Ascending aorta (tissue), 2 donors: ENCODE measurements around the gene SPG7. TPM values are rescaled to one million over a fixed set of nuclear protein-coding genes. Genes with fewer than 3 reads are reported as not detected.

ENCODE experiments used
- DNase-seq, 2 donors: peaks; one replicate each; pipeline ENCODE4 v3.0.0-alpha.2; 2019; ENCODE audit warnings: low spot score in 2 of 2
- H3K27ac ChIP-seq, 2 donors: fragments of 200-600 bp; sonication (generic); one replicate each; pipeline ENCODE4 v1.5.1; 2016 to 2017; ENCODE audit warnings: mild to moderate bottlenecking in 1 of 2
- H3K27me3 ChIP-seq: fragments of 200-600 bp; sonication (generic); one replicate; pipeline ENCODE4 v1.5.1; 2017
- H3K36me3 ChIP-seq, 2 donors: fragments of 200-600 bp; sonication (generic); one replicate each; pipeline ENCODE4 v1.5.1; 2016
- H3K4me1 ChIP-seq, 2 donors: fragments of 200-600 bp; sonication (generic); one replicate each; pipeline ENCODE4 v1.5.1; 2016 to 2017; ENCODE audit warnings: mild to moderate bottlenecking in 1 of 2
- H3K4me3 ChIP-seq, 2 donors: fragments of 200-600 bp; sonication (generic); one replicate each; pipeline ENCODE4 v1.5.1; 2016 to 2017; ENCODE audit warnings: mild to moderate bottlenecking in 1 of 2
- H3K9me3 ChIP-seq, 2 donors: fragments of 200-600 bp; sonication (generic); one replicate each; pipeline ENCODE4 v1.5.1; 2016
- intact Hi-C: fragments of 100-400 bp; cut with DNase I; formaldehyde crosslinking; loops from one replicate; pipeline ENCODE4 v1.15.1; 2023
- total RNA-seq: library from RNA; depleted of rRNA; stranded (reverse); fragments of >200 nt; gene quantifications from one replicate; pipeline ENCODE4 v1.1.0, GENCODE V29; 2016
- TF ChIP-seq, protein P1 (sequence below), 3 experiments: fragments of 200-600 bp in 2 of 3; fragments of 450-650 bp in 1 of 3; sonication (generic) in 2 of 3; IDR thresholded peaks; one replicate each; pipeline ENCODE4 v1.5.1; 2016 to 2019; ENCODE audit warnings: antibody characterized with exemption in 3 of 3, mild to moderate bottlenecking in 1 of 3, moderate library complexity in 1 of 3

SPG7 gene
- total RNA-seq, 1 donor from 2014 or later, result 108 TPM

DNA sequence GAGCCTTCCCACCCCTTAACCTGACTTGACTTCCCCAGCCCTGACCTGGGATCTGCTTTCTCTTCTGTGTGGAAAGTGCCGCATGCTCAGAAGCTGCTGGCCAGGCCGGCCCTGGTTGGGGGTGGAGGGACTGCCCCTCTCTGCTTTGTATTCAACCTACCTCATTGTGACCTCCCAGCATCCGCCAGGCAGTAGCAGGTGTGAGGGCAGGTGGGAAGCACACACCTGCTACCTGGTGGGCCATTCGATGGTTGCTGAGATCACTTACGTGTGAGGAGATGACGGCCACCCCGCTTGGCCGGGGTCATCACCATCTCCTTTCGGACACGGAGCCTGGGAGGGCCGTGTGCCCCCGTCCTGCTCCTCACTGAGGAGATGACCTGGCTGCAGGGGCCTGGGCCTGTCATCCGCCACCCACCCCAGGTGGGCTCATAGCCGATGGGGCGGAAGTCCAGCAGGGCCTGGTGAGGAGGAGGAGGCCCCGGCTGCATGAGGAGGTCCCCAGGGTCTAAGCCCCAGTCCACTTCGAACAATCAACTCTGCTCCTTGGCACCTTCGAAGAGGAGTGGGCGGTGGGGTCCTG, 74.5 kb downstream of the SPG7 start:
- Histone ChIP-seq H3K36me3 (no peaks in the 10 kb centered on the region), H3K4me3 (no peak overlapping the region), H3K27ac (no peak overlapping the region), H3K4me1 (no peaks in the 10 kb centered on the region), H3K27me3 (no peaks in the 10 kb centered on the region), H3K9me3 (no peaks in the 10 kb centered on the region)
- TF ChIP-seq, protein P1, sequence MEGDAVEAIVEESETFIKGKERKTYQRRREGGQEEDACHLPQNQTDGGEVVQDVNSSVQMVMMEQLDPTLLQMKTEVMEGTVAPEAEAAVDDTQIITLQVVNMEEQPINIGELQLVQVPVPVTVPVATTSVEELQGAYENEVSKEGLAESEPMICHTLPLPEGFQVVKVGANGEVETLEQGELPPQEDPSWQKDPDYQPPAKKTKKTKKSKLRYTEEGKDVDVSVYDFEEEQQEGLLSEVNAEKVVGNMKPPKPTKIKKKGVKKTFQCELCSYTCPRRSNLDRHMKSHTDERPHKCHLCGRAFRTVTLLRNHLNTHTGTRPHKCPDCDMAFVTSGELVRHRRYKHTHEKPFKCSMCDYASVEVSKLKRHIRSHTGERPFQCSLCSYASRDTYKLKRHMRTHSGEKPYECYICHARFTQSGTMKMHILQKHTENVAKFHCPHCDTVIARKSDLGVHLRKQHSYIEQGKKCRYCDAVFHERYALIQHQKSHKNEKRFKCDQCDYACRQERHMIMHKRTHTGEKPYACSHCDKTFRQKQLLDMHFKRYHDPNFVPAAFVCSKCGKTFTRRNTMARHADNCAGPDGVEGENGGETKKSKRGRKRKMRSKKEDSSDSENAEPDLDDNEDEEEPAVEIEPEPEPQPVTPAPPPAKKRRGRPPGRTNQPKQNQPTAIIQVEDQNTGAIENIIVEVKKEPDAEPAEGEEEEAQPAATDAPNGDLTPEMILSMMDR (IDR thresholded peaks at IDR 0.05), result no peak
- DNase-seq, result no peak
- intact Hi-C loops, result no loop called here

DNA sequence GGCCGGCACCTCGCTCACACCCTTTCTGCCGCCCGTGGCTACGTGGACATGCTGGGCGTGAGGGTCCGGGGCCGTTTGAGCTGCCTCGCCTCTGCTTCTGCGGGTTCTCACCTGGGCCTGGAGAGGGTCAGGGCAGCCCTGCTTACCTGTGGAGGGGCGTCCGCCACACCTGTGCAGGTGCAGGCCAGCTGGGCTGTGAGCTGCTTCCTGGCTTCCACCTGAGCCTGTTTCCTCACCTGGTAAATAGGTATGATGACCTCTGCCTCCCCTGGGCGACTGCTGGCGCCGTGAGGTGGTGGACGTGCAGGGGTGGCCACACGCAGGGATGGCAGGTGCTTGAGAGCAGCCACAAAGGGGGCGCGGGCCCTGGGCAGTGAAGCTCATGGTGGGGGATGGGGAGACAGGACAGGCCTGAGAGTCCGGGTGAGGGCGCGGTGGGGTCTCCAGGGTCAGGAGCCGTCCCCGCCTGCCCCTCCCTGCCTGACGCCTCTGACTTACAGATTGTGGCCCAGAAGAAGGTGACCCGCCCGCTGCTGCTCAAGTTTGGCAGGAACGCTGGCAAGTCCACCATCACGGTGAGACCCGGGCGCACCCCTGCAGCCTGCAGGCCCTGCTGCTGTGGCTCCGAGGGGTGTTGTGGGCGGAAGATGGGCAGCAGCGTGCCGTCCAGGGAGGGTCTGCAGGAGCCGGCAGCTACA, 75.1 kb downstream of the SPG7 start:
- Histone ChIP-seq H3K4me3 (no peak overlapping the region), H3K27ac (no peak overlapping the region), H3K9me3 (no peaks in the 10 kb centered on the region), H3K4me1 (no peaks in the 10 kb centered on the region), H3K27me3 (no peaks in the 10 kb centered on the region), H3K36me3 (no peaks in the 10 kb centered on the region)
- DNase-seq, result no peak
- intact Hi-C loops, result no loop called here
- TF ChIP-seq, protein P1 (IDR thresholded peaks at IDR 0.05), result no peak

DNA sequence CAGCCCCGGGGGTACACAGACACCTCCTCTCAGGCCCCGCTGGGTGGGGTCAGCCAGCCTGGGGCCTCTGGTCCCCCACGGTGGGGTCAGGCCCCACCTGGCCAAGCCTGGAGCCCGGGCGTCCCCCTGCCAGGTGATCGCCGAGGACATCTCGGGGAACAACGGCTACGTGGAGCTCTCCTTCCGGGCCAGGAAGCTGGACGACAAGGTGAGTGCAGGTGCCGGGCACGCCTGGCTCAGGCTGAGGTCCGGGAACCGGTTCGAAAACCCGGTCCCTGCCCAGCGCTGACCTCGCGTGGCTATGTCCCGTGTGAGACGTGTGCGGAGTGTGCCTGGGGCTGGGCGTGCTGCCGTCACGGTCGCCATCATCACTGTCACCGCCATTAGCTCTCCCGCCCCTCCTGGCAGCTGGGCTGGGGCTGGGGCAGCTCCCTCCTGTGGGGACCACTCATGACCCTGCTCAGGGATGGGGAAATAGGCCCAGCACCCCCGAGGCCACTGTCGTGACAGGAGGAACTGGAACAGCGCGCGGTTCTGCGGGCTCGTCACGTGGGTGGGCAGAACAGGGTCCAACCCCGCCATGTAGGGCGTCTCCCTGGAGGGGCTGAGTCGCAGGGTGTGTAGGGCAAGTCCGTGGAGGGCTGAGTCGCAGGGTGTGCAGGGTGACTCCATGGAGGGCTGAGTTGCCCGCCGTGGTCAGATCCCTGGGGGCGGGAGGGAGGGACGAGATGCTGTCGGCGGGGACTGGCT, 75.9 kb downstream of the SPG7 start:
- Histone ChIP-seq H3K9me3 (no peaks in the 10 kb centered on the region), H3K4me1 (no peaks in the 10 kb centered on the region), H3K27ac (no peak overlapping the region), H3K4me3 (no peak overlapping the region), H3K36me3 (no peaks in the 10 kb centered on the region), H3K27me3 (no peaks in the 10 kb centered on the region)
- TF ChIP-seq, protein P1 (IDR thresholded peaks at IDR 0.05), result no peak
- intact Hi-C loops, result no loop called here
- no peak for DNase-seq

DNA sequence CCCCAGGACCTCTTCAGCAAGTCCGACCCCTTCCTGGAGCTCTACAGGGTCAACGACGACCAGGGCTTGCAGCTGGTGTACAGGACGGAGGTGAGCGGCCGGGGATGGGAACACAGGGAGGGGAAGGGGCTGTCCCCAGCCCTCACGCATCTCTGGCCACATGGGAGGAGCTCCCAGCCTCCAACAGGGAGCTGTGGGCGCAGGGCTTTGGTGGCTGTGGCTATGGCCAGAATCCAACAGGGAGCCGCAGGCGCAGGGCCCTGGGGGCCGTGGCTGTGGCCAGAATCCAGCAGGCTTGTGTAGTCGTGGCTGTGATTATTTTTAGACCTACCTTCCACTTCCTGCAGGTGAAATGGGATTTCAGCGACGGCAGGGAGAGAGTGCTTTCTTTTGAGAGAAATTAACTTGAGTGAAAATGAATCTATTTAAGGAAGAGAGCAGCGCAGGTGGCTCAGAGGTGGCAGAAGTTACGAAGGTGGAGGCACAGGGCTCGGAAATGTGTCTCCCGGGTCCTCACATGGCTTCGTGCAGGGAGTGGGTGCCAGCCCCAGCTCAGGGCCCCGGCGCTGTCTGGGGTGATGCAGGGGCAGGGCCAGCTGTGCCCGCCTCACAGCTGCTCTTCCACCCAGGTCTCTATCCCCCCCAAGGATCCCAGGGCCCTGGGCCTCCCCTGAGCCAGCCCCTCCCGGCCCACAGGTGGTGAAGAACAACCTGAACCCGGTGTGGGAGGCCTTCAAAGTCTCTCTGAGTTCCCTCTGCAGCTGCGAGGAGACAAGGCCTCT, 76.8 kb downstream of the SPG7 start:
- Histone ChIP-seq H3K9me3 (no peaks in the 10 kb centered on the region), H3K27ac (no peak overlapping the region), H3K4me1 (no peaks in the 10 kb centered on the region), H3K27me3 (no peaks in the 10 kb centered on the region), H3K4me3 (no peak overlapping the region), H3K36me3 (no peaks in the 10 kb centered on the region)
- no peak for DNase-seq
- TF ChIP-seq, protein P1 (IDR thresholded peaks at IDR 0.05), result no peak
- intact Hi-C loops, result no loop called here

DNA sequence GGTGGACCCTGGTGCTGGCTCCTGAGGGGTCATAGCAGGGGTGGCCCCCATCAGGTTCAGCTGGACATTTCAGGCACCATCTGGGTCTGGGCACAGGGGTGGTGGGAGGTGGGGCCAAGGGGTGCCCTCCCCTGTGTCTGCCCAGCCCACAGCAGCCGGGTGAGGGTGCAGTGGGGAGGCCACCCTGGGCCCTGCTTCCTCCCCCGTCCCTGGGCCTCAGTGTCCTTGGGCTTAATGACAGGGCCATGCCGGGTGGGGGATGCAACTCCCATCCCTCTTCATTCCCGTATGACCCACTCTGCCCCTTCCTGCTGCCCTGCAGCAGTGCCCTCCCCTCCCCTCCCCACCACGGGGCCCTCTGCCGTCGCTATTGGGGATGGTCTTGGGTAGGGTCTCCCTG, 78.0 kb downstream of the SPG7 start:
- TF ChIP-seq, protein P1 (IDR thresholded peaks at IDR 0.05), result no peak
- no peaks in the 10 kb centered on the region for H3K27me3 ChIP-seq
- H3K9me3 ChIP-seq, result no peaks in the 10 kb centered on the region
- no peak overlapping the region for H3K27ac ChIP-seq
- H3K4me1 ChIP-seq, result no peaks in the 10 kb centered on the region
- H3K4me3 ChIP-seq, result no peak overlapping the region
- intact Hi-C loops, result no loop called here
- DNase-seq, result no peak
- H3K36me3 ChIP-seq, result no peaks in the 10 kb centered on the region
